Activated CD8-positive, alpha-beta memory T cell treated with anti-CD3 and anti-CD28 coated beads, Interleukin-2, amount 10 ng/mL, durations not matched to agents 7 days and 5 days (primary cell): Measurements from ENCODE around the gene IFI27L2. TPM values are rescaled to one million over a fixed set of nuclear protein-coding genes. Genes with fewer than 3 reads are reported as not detected.

ENCODE experiments used
- ATAC-seq: fragments of 150-1000 bp; cut with Tn5 transposase; one replicate; pipeline ENCODE4 v1.10.0; 2021; ENCODE audit warnings: moderate library complexity
- CTCF ChIA-PET: fragments of 350-600 bp; sonication (Branson Sonifier 250); formaldehyde crosslinking; loops from one replicate; lab custom pipeline; 2021; ENCODE audit warnings: antibody characterized with exemption; lab: Charles Lee
- DNase-seq: peaks from one replicate; pipeline ENCODE4 v3.0.0-alpha.2; 2020
- H3K27ac Mint-ChIP-seq: one replicate; pipeline ENCODE4 v1.8.0; 2021; ENCODE audit warnings: mild to moderate bottlenecking, mixed read lengths
- H3K27me3 Mint-ChIP-seq: one replicate; pipeline ENCODE4 v1.8.0; 2021; ENCODE audit warnings: mixed read lengths
- H3K36me3 Mint-ChIP-seq: one replicate; pipeline ENCODE4 v1.8.0; 2021; ENCODE audit warnings: mild to moderate bottlenecking, mixed read lengths
- H3K4me1 Mint-ChIP-seq: one replicate; pipeline ENCODE4 v1.8.0; 2021; ENCODE audit warnings: mixed read lengths
- H3K4me3 Mint-ChIP-seq: one replicate; pipeline ENCODE4 v1.8.0; 2021; ENCODE audit warnings: mild to moderate bottlenecking, moderate library complexity, mixed read lengths
- H3K9me3 Mint-ChIP-seq: one replicate; pipeline ENCODE4 v1.8.0; 2022; ENCODE audit warnings: low read depth, mixed read lengths
- total RNA-seq, 2 experiments: library from RNA; stranded (reverse); gene quantifications; one replicate each; pipeline ENCODE4 v1.2.3, GENCODE V29; 2021

IFI27L2 gene
- total RNA-seq, 2 experiments from 2014 or later: 95.5 to 112 TPM

GRCh38 chr14:94143711-94144110 is 14.3 kb upstream of the IFI27L2 start:
- Mint-ChIP-seq H3K4me1 (peaks cover 25% of the 10 kb centered on the region), H3K4me3 (no peak overlapping the region), H3K36me3 (no peaks in the 10 kb centered on the region), H3K27ac (no peak overlapping the region), H3K9me3 (no peaks in the 10 kb centered on the region), H3K27me3 (peaks cover 9% of the 10 kb centered on the region)
- CTCF ChIA-PET: interaction anchor here (0.7 to 5.3 kb wide), 4 partner anchors 13 to 108 kb away, joined by 3 to 58 read pairs (median 16); partner anchors contain the start of genes DDX24, IFI27L1 and IFI27L2
- DNase-seq (no peak), ATAC-seq (no peak)

- no peak overlapping the region for H3K27ac Mint-ChIP-seq
- DNase-seq (no peak), ATAC-seq (no peak)
- CTCF ChIA-PET: interaction anchor here (0.7 to 5.3 kb wide), 7 partner anchors 13 to 203 kb away, joined by 3 to 58 read pairs (median 13); partner anchors contain the start of genes DDX24, IFI27L1 and IFI27L2
- H3K4me1 Mint-ChIP-seq: peaks cover 25% of the 10 kb centered on the region
- H3K9me3 Mint-ChIP-seq: no peaks in the 10 kb centered on the region
- no peaks in the 10 kb centered on the region for H3K36me3 Mint-ChIP-seq
- H3K27me3 Mint-ChIP-seq: peaks cover 4% of the 10 kb centered on the region
- no peak overlapping the region for H3K4me3 Mint-ChIP-seq
These were observed 13.8 kb upstream of the IFI27L2 start for GRCh38 chr14:94143239-94143638.

- ATAC-seq: no peak
- Mint-ChIP-seq H3K4me1 (peaks cover 25% of the 10 kb centered on the region), H3K36me3 (no peaks in the 10 kb centered on the region), H3K27me3 (peaks cover 3% of the 10 kb centered on the region), H3K27ac (no peak overlapping the region), H3K9me3 (no peaks in the 10 kb centered on the region), H3K4me3 (no peak overlapping the region)
- CTCF ChIA-PET: interaction anchor here (1.1 to 5.3 kb wide), 6 partner anchors 12 to 203 kb away, joined by 3 to 58 read pairs (median 14); partner anchors contain the start of gene IFI27L2
- DNase-seq: no peak
These were observed 13.4 kb upstream of the IFI27L2 start for GRCh38 chr14:94142836-94143235.

- H3K4me1 Mint-ChIP-seq: peaks cover 22% of the 10 kb centered on the region
- CTCF ChIA-PET: interaction anchor here (1.1 to 5.3 kb wide), 6 partner anchors 12 to 202 kb away, joined by 3 to 58 read pairs (median 14); partner anchors contain the start of gene IFI27L2
- H3K27me3 Mint-ChIP-seq: peaks cover 4% of the 10 kb centered on the region
- H3K4me3 Mint-ChIP-seq: no peak overlapping the region
- no peaks in the 10 kb centered on the region for H3K9me3 Mint-ChIP-seq
- H3K27ac Mint-ChIP-seq: no peak overlapping the region
- ATAC-seq (no peak), DNase-seq (no peak)
- no peaks in the 10 kb centered on the region for H3K36me3 Mint-ChIP-seq
These were observed 12.8 kb upstream of the IFI27L2 start for GRCh38 chr14:94142247-94142646.

GRCh38 chr14:94139421-94139820 is 10.0 kb upstream of the IFI27L2 start:
- no peak for ATAC-seq
- Mint-ChIP-seq H3K27ac (no peak overlapping the region), H3K9me3 (peaks cover 2% of the 10 kb centered on the region), H3K36me3 (no peaks in the 10 kb centered on the region), H3K4me3 (no peak overlapping the region), H3K4me1 (peaks cover 3% of the 10 kb centered on the region), H3K27me3 (peaks cover 19% of the 10 kb centered on the region)
- CTCF ChIA-PET: interaction anchor here (0.7 to 5.2 kb wide), 7 partner anchors 9 to 200 kb away, joined by 3 to 150 read pairs (median 18); partner anchors contain the start of gene IFI27L2
- DNase-seq: no peak

- H3K4me1 Mint-ChIP-seq: peaks cover 2% of the 10 kb centered on the region
- peaks cover 2% of the 10 kb centered on the region for H3K9me3 Mint-ChIP-seq
- peaks cover 19% of the 10 kb centered on the region for H3K27me3 Mint-ChIP-seq
- no peaks in the 10 kb centered on the region for H3K36me3 Mint-ChIP-seq
- CTCF ChIA-PET: interaction anchor here (0.7 to 5.2 kb wide), 7 partner anchors 10 to 119 kb away, joined by 3 to 150 read pairs (median 18); partner anchors contain the start of gene IFI27L2
- no peak overlapping the region for H3K27ac Mint-ChIP-seq
- no peak overlapping the region for H3K4me3 Mint-ChIP-seq
- no peak for DNase-seq
- no peak for ATAC-seq
These were observed 9.6 kb upstream of the IFI27L2 start for GRCh38 chr14:94139006-94139405.

- DNase-seq: no peak
- no peak overlapping the region for H3K4me3 Mint-ChIP-seq
- ATAC-seq: no peak
- CTCF ChIA-PET: interaction anchor here (0.8 to 5.2 kb wide), 9 partner anchors 10 to 479 kb away, joined by 3 to 150 read pairs (median 18); partner anchors contain the start of gene IFI27L2
- no peak overlapping the region for H3K27ac Mint-ChIP-seq
- peaks cover 2% of the 10 kb centered on the region for H3K4me1 Mint-ChIP-seq
- peaks cover 2% of the 10 kb centered on the region for H3K9me3 Mint-ChIP-seq
- H3K36me3 Mint-ChIP-seq: no peaks in the 10 kb centered on the region
- peaks cover 23% of the 10 kb centered on the region for H3K27me3 Mint-ChIP-seq
These were observed 8.8 kb upstream of the IFI27L2 start for GRCh38 chr14:94138251-94138650.

GRCh38 chr14:94136575-94137331 is 7.3 kb upstream of the IFI27L2 start:
- peak; percentile 91 for DNase-seq
- Mint-ChIP-seq H3K27me3 (peaks cover 29% of the 10 kb centered on the region), H3K4me3 (no peak overlapping the region), H3K36me3 (no peaks in the 10 kb centered on the region), H3K27ac (no peak overlapping the region), H3K9me3 (peaks cover 2% of the 10 kb centered on the region), H3K4me1 (peaks cover 5% of the 10 kb centered on the region)
- ATAC-seq: peak; percentile 87
- CTCF ChIA-PET: interaction anchor here (0.6 to 5.2 kb wide), 57 partner anchors 8 to 480 kb away, joined by 3 to 150 read pairs (median 5); partner anchors contain the start of genes ASB2, CCDC197, DDX24 and FAM181A

GRCh38 chr14:94135476-94135875 is 6.1 kb upstream of the IFI27L2 start:
- peaks cover 5% of the 10 kb centered on the region for H3K4me1 Mint-ChIP-seq
- H3K4me3 Mint-ChIP-seq: no peak overlapping the region
- CTCF ChIA-PET: interaction anchor here (2.5 to 5.2 kb wide), 4 partner anchors 34 to 99 kb away, joined by 23 to 150 read pairs (median 47); no protein-coding TSS in a partner anchor
- no peak for ATAC-seq
- no peak overlapping the region for H3K27ac Mint-ChIP-seq
- DNase-seq: peak; percentile 39
- H3K27me3 Mint-ChIP-seq: peaks cover 35% of the 10 kb centered on the region
- H3K36me3 Mint-ChIP-seq: no peaks in the 10 kb centered on the region
- H3K9me3 Mint-ChIP-seq: peaks cover 2% of the 10 kb centered on the region

GRCh38 chr14:94132285-94132887 is 3.0 kb upstream of the IFI27L2 start:
- H3K4me1 Mint-ChIP-seq: peaks cover 25% of the 10 kb centered on the region
- peaks cover 35% of the 10 kb centered on the region for H3K27me3 Mint-ChIP-seq
- H3K36me3 Mint-ChIP-seq: peaks cover 3% of the 10 kb centered on the region
- DNase-seq: peak; percentile 71
- peaks cover 2% of the 10 kb centered on the region for H3K9me3 Mint-ChIP-seq
- no peak for ATAC-seq
- CTCF ChIA-PET: interaction anchor here (0.7 to 6.3 kb wide), 29 partner anchors 10 to 476 kb away, joined by 3 to 90 read pairs (median 4); partner anchors contain the start of genes DDX24, IFI27L1, PPP4R4 and SERPINA1
- no peak overlapping the region for H3K4me3 Mint-ChIP-seq
- H3K27ac Mint-ChIP-seq: no peak overlapping the region

GRCh38 chr14:94129758-94130414 is 482 bp upstream of the IFI27L2 start:
- Mint-ChIP-seq H3K9me3 (no peaks in the 10 kb centered on the region), H3K27ac (peak overlapping the region; percentile 74), H3K27me3 (peaks cover 19% of the 10 kb centered on the region), H3K4me3 (peak overlapping the region; percentile 82), H3K36me3 (peaks cover 8% of the 10 kb centered on the region), H3K4me1 (peaks cover 23% of the 10 kb centered on the region)
- CTCF ChIA-PET: interaction anchor here (1.0 to 6.3 kb wide), 14 partner anchors 8 to 356 kb away, joined by 3 to 90 read pairs (median 8); partner anchors contain the start of genes DDX24 and IFI27L1
- peak; percentile 53 for ATAC-seq
- DNase-seq: peak; percentile 47

- Mint-ChIP-seq H3K4me3 (peak overlapping the region; percentile 82), H3K9me3 (no peaks in the 10 kb centered on the region), H3K27ac (peak overlapping the region; percentile 84), H3K4me1 (peaks cover 23% of the 10 kb centered on the region), H3K36me3 (peaks cover 8% of the 10 kb centered on the region), H3K27me3 (peaks cover 15% of the 10 kb centered on the region)
- no peak for ATAC-seq
- DNase-seq: peak; percentile 37
- CTCF ChIA-PET: interaction anchor here (1.1 to 6.3 kb wide), 10 partner anchors 9 to 358 kb away, joined by 3 to 90 read pairs (median 12); no protein-coding TSS in a partner anchor
These were observed 1.1 kb downstream of the IFI27L2 start for GRCh38 chr14:94128216-94128839.
